Measurements from ENCODE around the gene BCHE.

Gene BCHE

DNA sequence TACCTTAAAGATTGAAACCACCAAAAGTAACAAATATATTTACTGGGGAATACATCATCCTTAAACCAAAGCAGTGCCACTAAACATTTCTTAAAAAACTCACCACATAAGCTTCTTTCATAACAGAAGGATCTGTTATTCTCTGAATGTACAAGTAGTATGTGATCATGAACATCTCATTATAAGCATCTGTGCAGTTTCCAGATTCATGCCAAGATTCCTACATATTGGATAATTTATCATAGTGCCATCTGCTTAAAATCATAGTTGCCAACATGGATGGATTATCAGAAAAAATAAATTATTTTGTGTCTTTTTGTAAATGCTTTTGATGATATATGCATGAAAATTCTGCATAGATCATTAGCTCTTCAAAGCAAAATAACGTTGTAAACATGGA lies 21.8 kb upstream of the BCHE start:
- TF ChIP-seq TAF1 (IDR thresholded peaks at IDR 0.05; ENCODE audit: low read depth) (no peak), RAD21 (IDR thresholded peaks at IDR 0.05; ENCODE audit: low read depth) (no peak), CREB1 (IDR thresholded peaks at IDR 0.05; ENCODE audit: low read depth) (no peak), YY1 (IDR thresholded peaks at IDR 0.05; ENCODE audit: low read depth) (no peak), TEAD4 (IDR thresholded peaks at IDR 0.05) (no peak), CEBPB (IDR thresholded peaks at IDR 0.05) (no peak), FOXM1 (IDR thresholded peaks at IDR 0.05; ENCODE audit: borderline replicate concordance, low read depth) (no peak), EP300 (IDR thresholded peaks at IDR 0.05; ENCODE audit: borderline replicate concordance) (no peak), TCF12 (IDR thresholded peaks at IDR 0.05; ENCODE audit: low read depth) (no peak), EGR1 (IDR thresholded peaks at IDR 0.05) (no peak), ZBTB7A (IDR thresholded peaks at IDR 0.05; ENCODE audit: low read depth) (no peak), NFIC (IDR thresholded peaks at IDR 0.05) (no peak)
- TF ChIP-seq, protein P1, sequence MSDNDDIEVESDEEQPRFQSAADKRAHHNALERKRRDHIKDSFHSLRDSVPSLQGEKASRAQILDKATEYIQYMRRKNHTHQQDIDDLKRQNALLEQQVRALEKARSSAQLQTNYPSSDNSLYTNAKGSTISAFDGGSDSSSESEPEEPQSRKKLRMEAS (IDR thresholded peaks at IDR 0.05) = no peak
- TF ChIP-seq, protein P2, sequence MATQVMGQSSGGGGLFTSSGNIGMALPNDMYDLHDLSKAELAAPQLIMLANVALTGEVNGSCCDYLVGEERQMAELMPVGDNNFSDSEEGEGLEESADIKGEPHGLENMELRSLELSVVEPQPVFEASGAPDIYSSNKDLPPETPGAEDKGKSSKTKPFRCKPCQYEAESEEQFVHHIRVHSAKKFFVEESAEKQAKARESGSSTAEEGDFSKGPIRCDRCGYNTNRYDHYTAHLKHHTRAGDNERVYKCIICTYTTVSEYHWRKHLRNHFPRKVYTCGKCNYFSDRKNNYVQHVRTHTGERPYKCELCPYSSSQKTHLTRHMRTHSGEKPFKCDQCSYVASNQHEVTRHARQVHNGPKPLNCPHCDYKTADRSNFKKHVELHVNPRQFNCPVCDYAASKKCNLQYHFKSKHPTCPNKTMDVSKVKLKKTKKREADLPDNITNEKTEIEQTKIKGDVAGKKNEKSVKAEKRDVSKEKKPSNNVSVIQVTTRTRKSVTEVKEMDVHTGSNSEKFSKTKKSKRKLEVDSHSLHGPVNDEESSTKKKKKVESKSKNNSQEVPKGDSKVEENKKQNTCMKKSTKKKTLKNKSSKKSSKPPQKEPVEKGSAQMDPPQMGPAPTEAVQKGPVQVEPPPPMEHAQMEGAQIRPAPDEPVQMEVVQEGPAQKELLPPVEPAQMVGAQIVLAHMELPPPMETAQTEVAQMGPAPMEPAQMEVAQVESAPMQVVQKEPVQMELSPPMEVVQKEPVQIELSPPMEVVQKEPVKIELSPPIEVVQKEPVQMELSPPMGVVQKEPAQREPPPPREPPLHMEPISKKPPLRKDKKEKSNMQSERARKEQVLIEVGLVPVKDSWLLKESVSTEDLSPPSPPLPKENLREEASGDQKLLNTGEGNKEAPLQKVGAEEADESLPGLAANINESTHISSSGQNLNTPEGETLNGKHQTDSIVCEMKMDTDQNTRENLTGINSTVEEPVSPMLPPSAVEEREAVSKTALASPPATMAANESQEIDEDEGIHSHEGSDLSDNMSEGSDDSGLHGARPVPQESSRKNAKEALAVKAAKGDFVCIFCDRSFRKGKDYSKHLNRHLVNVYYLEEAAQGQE (IDR thresholded peaks at IDR 0.05; ENCODE audit: low read depth) = no peak
- TF ChIP-seq, protein P3, sequence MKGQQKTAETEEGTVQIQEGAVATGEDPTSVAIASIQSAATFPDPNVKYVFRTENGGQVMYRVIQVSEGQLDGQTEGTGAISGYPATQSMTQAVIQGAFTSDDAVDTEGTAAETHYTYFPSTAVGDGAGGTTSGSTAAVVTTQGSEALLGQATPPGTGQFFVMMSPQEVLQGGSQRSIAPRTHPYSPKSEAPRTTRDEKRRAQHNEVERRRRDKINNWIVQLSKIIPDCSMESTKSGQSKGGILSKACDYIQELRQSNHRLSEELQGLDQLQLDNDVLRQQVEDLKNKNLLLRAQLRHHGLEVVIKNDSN (IDR thresholded peaks at IDR 0.05) = no peak

DNA sequence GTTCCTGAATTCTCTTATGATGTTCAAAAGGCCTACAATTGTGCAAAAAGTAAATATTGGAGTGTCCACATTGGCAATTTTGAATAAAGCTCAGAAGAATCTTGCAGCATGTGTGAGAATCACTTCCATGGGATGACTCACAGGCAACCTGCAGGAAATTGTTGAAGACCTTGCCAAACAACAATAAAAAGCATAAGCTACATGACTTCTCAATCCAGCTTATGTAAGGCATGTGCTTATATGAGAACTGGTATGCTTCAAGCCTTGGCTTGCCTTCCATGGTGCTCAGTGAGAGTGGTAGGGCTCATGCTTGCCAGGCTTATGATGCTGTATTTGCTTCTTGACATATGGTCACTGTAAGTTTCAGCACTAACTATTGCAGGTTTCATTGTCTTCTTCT lies 18.4 kb upstream of the BCHE start:
- TF ChIP-seq, protein P3 (IDR thresholded peaks at IDR 0.05) = no peak
- TF ChIP-seq CEBPB (IDR thresholded peaks at IDR 0.05) (no peak), TAF1 (IDR thresholded peaks at IDR 0.05; ENCODE audit: low read depth) (no peak), EGR1 (IDR thresholded peaks at IDR 0.05) (no peak), FOXM1 (IDR thresholded peaks at IDR 0.05; ENCODE audit: borderline replicate concordance, low read depth) (no peak), CREB1 (IDR thresholded peaks at IDR 0.05; ENCODE audit: low read depth) (no peak), YY1 (IDR thresholded peaks at IDR 0.05; ENCODE audit: low read depth) (no peak), RAD21 (IDR thresholded peaks at IDR 0.05; ENCODE audit: low read depth) (no peak), TEAD4 (IDR thresholded peaks at IDR 0.05) (no peak), NFIC (IDR thresholded peaks at IDR 0.05) (no peak), TCF12 (IDR thresholded peaks at IDR 0.05; ENCODE audit: low read depth) (no peak)
- TF ChIP-seq, protein P2 (IDR thresholded peaks at IDR 0.05; ENCODE audit: low read depth) = no peak
- TF ChIP-seq, protein P1 (IDR thresholded peaks at IDR 0.05) = no peak

DNA sequence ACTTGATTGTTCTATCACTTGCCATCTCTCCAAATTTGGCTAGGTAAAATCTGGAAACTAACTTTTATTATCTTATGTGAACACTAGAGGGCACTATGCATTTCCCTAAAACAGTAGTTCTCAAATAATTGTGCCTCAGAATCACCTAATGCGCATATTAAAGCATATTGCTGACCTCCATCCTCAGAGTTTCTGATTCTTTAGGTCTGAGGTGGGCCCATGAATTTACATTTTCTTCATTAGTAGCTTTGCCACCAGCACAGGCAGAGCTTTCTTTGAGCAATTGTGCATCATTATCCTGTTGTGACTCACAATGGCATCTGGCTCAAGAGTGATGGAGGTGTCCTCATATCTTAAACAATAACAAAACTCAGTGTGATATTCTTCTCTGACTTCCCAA lies 17.5 kb upstream of the BCHE start:
- TF ChIP-seq, protein P2 (IDR thresholded peaks at IDR 0.05; ENCODE audit: low read depth) = no peak
- TF ChIP-seq RAD21 (IDR thresholded peaks at IDR 0.05; ENCODE audit: low read depth) (peak; percentile 46), NFIC (IDR thresholded peaks at IDR 0.05) (no peak), EGR1 (IDR thresholded peaks at IDR 0.05) (no peak)

DNA sequence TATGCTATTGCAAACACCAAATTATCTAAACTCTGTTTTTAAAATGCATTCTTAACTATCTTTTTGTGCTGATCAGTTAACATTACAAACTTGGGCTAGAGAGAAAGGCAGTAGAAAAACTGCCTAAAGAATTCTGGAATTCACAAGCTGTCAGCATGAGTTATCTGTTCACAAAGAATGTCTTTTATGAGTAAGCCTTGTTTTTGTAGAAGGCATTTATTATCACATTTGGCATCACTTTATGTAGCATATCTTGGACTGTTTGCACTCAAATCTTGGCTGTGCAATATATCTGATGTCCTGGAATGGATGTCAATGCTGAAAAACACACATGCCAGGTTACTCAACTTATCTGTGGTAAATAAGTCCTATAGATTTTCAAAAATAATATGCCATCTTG lies 15.5 kb upstream of the BCHE start:
- TF ChIP-seq, protein P2 (IDR thresholded peaks at IDR 0.05; ENCODE audit: low read depth) = no peak
- TF ChIP-seq, protein P1 (IDR thresholded peaks at IDR 0.05) = no peak
- TF ChIP-seq EP300 (IDR thresholded peaks at IDR 0.05; ENCODE audit: borderline replicate concordance) (no peak), NFIC (IDR thresholded peaks at IDR 0.05) (no peak), FOXM1 (IDR thresholded peaks at IDR 0.05; ENCODE audit: borderline replicate concordance, low read depth) (no peak), TCF12 (IDR thresholded peaks at IDR 0.05; ENCODE audit: low read depth) (no peak), ZBTB7A (IDR thresholded peaks at IDR 0.05; ENCODE audit: low read depth) (no peak), TEAD4 (IDR thresholded peaks at IDR 0.05) (no peak), RAD21 (IDR thresholded peaks at IDR 0.05; ENCODE audit: low read depth) (no peak), YY1 (IDR thresholded peaks at IDR 0.05; ENCODE audit: low read depth) (no peak), CEBPB (IDR thresholded peaks at IDR 0.05) (no peak)

Data from Ishikawa (cell line).